ENCODE results near the gene SORBS1.

SORBS1 gene

DNA sequence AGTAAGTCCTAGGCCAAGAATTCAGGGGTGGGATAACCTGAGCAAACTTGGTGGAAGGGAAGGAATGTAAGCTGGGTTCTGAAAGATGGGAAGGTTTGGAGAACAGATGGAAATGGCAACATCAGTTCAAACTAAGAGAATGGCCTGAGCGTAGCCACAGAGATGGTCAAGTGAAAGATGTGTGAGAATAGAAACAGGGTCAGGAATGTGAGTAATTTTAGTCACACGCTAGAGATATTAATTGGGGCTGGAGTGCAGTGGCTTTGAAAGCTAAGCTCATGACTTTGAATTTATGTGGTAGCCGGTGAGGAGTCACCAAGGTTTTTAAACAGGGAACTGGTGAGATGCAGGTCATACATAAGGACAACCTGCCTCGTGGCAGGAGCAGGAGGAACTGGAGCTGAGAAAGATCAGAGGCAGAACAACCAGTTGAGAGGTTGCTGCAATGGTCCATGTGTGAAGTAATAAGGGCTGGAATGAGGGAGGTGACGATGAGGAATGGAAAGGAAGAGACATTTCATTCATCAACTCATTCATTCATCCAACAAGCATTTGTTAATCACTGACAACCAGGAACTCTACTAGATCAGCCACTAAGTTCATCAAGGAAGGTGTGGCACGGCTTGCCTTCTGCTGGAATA, 12.9 kb upstream of the SORBS1 start:
- DNase-seq (ENCODE audit: insufficient read length, low spot score) (no peak), FAIRE-seq (no peak)
- no peak for TF ChIP-seq POLR2A (IDR thresholded peaks at IDR 0.05; ENCODE audit: low read depth, low read length)

DNA sequence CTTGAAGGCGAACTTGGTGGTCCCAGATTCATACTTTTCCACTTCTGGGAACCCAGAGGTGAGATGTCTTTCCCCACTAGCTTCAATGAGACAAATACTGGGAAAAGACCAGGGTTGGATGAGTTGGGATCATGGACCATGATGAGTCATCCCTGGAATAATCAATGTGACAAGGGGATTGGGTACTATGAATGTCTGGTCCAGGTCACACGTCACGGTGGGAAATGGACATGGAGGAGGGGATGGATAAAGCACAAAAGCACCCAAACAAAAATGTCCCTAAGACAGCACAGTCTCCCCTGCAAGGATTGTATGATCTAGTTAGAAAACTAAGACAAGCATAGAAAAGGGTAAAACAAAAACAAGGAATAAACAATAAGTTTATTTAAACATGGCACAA, 12.4 kb upstream of the SORBS1 start:
- DNase-seq (ENCODE audit: insufficient read length, low spot score) (no peak), FAIRE-seq (no peak)
- TF ChIP-seq POLR2A (IDR thresholded peaks at IDR 0.05; ENCODE audit: low read depth, low read length), result no peak

- FAIRE-seq (no peak), DNase-seq (ENCODE audit: insufficient read length, low spot score) (no peak)
- no peak for TF ChIP-seq POLR2A (IDR thresholded peaks at IDR 0.05; ENCODE audit: low read depth, low read length)
Observed at GRCh38 chr10:95572131-95572820, 11.1 kb upstream of the SORBS1 start.

GRCh38 chr10:95571390-95571789, 10.2 kb upstream of the SORBS1 start:
- FAIRE-seq, result no peak
- TF ChIP-seq POLR2A (IDR thresholded peaks at IDR 0.05; ENCODE audit: low read depth, low read length), result no peak
- DNase-seq (ENCODE audit: insufficient read length, low spot score), result no peak

DNA sequence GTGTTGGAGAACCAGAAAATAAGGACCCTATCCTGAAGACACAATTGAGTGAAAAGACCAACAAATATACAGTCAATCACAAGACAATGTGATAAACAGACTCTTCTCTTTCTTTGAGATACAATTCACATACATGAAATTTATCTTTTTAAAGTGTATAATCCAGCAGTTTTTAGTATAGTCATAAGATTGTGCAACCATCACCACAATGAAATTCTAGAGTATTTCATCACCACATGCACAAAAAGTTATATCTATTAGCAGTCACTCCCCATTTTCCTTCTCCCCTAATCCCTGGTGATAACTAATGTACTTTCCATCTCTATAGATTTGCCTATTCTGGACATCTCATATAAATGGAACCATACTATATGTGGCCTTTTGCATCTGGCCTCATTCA, 8.2 kb upstream of the SORBS1 start:
- DNase-seq (ENCODE audit: insufficient read length, low spot score), result no peak
- no peak for FAIRE-seq
- no peak for TF ChIP-seq POLR2A (IDR thresholded peaks at IDR 0.05; ENCODE audit: low read depth, low read length)

GRCh38 chr10:95567903-95568630, 6.9 kb upstream of the SORBS1 start:
- no peak for TF ChIP-seq POLR2A (IDR thresholded peaks at IDR 0.05; ENCODE audit: low read depth, low read length)
- FAIRE-seq, result peak; percentile 84
- peak; percentile 45 for DNase-seq (ENCODE audit: insufficient read length, low spot score)

- TF ChIP-seq POLR2A (IDR thresholded peaks at IDR 0.05; ENCODE audit: low read depth, low read length), result no peak
- FAIRE-seq (no peak), DNase-seq (ENCODE audit: insufficient read length, low spot score) (no peak)
Observed at GRCh38 chr10:95566136-95566535, 5.0 kb upstream of the SORBS1 start.

DNA sequence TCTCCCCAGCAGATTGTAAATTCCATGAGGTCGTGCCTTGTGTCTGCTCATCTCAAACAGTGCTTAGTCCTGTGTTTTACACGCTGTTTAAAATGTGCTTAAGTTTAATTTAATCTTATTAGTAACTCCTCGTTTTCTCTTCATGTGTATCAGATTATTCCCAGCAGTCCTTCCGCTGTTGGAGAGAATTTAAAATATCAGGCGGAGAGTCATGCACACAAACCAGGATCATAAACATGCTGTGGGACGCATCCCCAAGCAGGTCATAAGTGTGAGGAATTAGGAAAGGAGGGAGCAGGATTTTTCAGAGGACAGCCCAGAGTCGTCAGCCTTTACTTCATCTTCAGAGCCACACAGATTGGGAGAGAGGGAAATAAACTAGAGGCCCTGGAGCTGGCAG, 4.2 kb upstream of the SORBS1 start:
- DNase-seq (ENCODE audit: insufficient read length, low spot score) (no peak), FAIRE-seq (no peak)
- TF ChIP-seq POLR2A (IDR thresholded peaks at IDR 0.05; ENCODE audit: low read depth, low read length), result no peak

GRCh38 chr10:95564291-95564690, 3.1 kb upstream of the SORBS1 start:
- DNase-seq (ENCODE audit: insufficient read length, low spot score), result no peak
- no peak for FAIRE-seq
- TF ChIP-seq POLR2A (IDR thresholded peaks at IDR 0.05; ENCODE audit: low read depth, low read length), result no peak

GRCh38 chr10:95562341-95562965, 1.3 kb upstream of the SORBS1 start:
- no peak for TF ChIP-seq POLR2A (IDR thresholded peaks at IDR 0.05; ENCODE audit: low read depth, low read length)
- DNase-seq (ENCODE audit: insufficient read length, low spot score) (no peak), FAIRE-seq (no peak)

DNA sequence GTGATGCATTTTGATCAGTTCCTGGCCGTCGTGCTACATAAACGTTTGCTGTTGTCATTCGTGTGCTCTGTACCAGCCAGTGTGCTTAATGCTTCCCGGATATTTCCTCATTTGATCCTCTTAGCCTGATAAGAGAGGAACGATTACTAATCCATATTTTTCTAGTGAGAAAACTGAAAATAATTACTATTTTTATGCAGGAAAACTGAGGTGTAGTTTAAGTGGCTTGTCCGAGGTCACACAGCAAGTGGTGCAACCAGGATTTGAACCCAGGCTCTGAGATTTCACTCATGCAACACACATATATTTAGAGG, 650 bp upstream of the SORBS1 start:
- DNase-seq (ENCODE audit: insufficient read length, low spot score) (no peak), FAIRE-seq (no peak)
- TF ChIP-seq POLR2A (IDR thresholded peaks at IDR 0.05; ENCODE audit: low read depth, low read length), result no peak

- no peak for TF ChIP-seq POLR2A (IDR thresholded peaks at IDR 0.05; ENCODE audit: low read depth, low read length)
- DNase-seq (ENCODE audit: insufficient read length, low spot score), result peak; percentile 47
Observed at GRCh38 chr10:95560278-95561176, 644 bp downstream of the SORBS1 start.

GRCh38 chr10:95559896-95560277, 1.3 kb downstream of the SORBS1 start:
- FAIRE-seq (no peak), DNase-seq (ENCODE audit: insufficient read length, low spot score) (peak; percentile 25)

More at GRCh38 chr10:95560278-95561176, 644 bp downstream of the SORBS1 start:
- no peak for FAIRE-seq

More at GRCh38 chr10:95559896-95560277, 1.3 kb downstream of the SORBS1 start:
- no peak for TF ChIP-seq POLR2A (IDR thresholded peaks at IDR 0.05; ENCODE audit: low read depth, low read length)
